GM12872 (cell line): ENCODE data around the gene SDCCAG8.

ENCODE experiments used
- CTCF ChIP-seq: IDR thresholded peaks from 3 replicates; pipeline ENCODE4 v1.5.1; 2011; ENCODE audit warnings: low read depth, mild to moderate bottlenecking, low read length, moderate library complexity; ENCODE audit not compliant: insufficient read depth

The SDCCAG8 gene

DNA sequence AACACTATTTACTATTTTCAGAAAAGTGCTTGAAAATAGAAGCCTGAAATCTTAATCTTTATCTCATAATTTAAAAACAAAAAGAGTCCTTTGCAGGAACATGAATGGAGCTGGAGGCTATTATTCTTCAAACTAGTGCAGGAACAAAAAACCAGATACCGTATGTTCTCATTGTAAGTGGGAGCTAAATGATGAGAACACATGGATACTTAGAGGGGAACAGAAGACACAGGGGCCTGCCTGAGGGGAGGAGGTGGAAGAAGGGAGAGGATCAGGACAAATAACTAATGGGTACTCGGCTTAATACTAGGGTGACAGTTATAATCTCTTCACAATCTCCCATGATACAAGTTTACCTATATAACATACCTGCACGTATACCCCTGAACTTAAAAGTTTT is 176.3 kb downstream of the SDCCAG8 start:
- no peak for TF ChIP-seq CTCF

DNA sequence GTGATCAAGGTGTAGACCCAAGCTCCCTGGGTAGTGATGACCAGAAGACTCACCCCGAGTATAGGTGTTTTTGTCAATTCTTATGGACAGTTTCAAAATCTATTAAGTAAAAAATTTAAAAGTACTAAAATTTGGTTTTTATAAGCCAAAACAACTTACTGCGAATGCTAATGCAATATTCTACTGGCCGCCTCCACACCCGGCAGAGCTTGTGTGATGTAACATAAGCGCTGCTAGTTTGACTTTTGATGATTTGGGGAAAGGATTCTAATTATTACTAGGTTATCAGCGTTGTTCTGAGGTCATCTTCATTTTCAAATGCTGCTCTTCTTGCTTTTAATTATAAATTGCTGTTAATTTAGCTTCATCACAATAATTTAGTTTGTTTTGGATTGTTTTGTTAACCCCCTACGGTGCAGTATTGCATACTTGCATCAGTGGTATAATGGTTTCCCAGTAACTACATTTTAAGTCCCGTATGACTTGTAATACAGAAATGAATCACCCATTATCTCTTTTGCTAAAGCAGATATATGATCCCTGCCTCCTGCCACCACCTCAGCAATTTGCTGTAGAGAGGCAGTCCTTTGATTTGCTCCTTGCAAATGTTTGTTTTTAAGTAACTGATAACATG is 178.0 kb downstream of the SDCCAG8 start:
- no peak for TF ChIP-seq CTCF

DNA sequence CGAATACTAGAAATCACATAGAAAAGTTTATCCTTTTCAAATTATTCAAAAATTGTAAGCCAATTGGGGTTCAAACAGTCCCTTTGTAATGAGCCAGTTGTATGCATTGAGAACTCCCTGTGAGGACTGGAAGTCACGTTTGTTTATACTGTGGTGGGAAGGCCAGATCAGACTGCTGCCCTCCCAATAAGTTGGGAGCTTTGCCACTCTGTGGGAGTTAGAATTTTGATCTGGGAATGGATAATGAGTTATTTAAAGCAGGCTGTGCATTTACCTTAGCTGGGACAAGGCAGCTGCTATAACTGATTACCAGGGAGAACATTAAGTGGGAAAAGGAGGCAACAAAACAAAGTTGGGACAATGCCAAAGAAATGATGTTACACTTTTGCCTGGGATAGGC is 178.8 kb downstream of the SDCCAG8 start:
- no peak for TF ChIP-seq CTCF

DNA sequence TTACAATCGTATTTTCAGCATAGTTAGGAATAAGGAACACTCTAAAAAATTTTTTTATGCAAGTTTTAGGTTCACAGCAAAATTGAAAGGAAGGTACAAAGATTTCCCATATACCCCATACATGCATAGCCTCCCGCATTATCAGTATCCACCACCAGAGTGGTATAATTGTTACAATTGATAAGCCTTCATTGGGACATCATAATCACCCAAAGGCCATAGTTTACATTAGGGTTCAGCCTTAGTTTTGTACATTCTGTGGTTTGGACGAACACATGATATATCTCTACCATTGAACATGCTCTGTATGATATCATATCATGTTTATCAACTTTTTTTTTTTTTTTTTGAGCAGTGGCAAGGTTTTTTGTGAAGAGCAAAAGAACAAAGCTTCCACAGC is 180.0 kb downstream of the SDCCAG8 start:
- peak; percentile 25; the same call in 1 of the 3 replicates for TF ChIP-seq CTCF

DNA sequence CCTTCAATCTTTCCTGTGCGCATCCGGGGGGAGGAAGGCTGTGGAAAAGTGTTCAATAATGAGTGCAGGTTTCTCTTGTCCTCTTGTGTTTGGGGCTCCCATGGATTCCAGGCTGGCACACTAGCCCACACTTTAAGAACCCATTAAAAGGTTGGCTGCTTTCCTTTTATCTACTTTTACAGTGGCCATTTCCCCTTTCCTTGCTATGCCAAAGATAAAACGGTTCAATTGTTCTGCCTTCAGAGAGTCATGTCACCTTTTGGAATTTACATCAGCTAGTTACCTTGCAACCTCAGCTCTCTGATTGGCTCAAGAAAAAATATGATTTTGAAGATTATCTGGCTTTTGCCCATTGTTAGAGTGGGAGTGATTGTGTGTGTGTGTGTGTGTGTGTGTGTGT is 182.3 kb downstream of the SDCCAG8 start:
- no peak for TF ChIP-seq CTCF

GRCh38 chr1:243438815-243439214 is 183.0 kb downstream of the SDCCAG8 start:
- no peak for TF ChIP-seq CTCF

GRCh38 chr1:243440406-243440805 is 184.6 kb downstream of the SDCCAG8 start:
- no peak for TF ChIP-seq CTCF
